Epithelial cell of esophagus (primary cell): ENCODE measurements around the gene HDAC9.
A peak's percentile ranks its signal among the peaks of the same experiment; 100 is the strongest.

Source experiments
- DNase-seq: peaks from one replicate; pipeline ENCODE4 v3.0.0; 2010; ENCODE audit warnings: low read depth
- H3K4me3 ChIP-seq: 2 replicates; pipeline ENCODE4 v1.5.1; 2011; ENCODE audit warnings: mild to moderate bottlenecking, low read length, control low read depth
- TF ChIP-seq, protein P1 (sequence below): IDR thresholded peaks from 2 replicates; pipeline ENCODE4 v1.5.1; 2011; ENCODE audit warnings: low read depth, mild to moderate bottlenecking, low read length, control low read depth, inconsistent platforms; ENCODE audit not compliant: insufficient read depth; ENCODE audit errors: missing control alignments

The HDAC9 gene

DNA sequence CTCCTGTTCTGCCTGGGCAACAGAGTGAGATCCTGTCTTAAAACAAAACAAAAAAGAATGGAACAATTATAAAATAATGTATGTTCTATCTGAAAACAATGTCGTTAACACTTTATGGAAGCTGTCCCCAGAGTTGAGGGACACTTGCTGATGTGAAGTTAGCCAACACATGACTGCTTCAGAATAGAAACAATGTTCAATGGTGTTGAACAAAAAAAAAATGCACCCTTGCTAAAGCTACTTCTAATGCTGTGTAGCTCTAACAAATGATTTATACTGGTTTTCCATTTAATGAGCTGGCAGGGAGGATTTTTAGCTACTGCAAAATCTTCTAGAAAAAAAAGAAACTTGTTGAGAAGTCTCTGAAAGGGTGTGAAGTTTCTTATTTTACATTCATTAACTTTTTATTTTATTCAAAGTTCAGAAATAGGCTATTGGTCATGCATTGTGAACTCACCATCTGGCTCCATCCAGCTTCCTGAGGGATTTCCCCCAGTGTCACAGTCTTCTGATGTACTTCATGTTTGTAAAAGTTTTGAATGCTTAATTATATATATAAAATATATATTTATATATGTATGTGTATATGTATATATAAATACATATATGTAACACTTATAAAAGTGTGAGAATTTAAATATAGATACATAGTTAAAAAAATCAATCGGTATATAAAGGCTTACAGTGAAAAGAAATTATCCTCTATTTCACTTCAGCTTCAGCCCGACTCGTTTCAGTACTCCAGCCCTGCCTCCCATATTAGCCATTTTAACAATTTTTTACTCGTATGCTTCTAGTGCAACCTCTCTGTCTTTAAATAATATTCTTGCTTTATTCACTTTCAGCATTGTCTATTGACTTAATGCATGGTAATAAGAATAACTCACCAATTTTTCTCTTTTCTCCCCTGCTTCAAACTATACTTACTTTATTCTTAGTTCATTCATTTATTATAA lies 35.0 kb downstream of the HDAC9 start:
- DNase-seq = no peak
- H3K4me3 ChIP-seq = no peak overlapping the region
- TF ChIP-seq, protein P1, sequence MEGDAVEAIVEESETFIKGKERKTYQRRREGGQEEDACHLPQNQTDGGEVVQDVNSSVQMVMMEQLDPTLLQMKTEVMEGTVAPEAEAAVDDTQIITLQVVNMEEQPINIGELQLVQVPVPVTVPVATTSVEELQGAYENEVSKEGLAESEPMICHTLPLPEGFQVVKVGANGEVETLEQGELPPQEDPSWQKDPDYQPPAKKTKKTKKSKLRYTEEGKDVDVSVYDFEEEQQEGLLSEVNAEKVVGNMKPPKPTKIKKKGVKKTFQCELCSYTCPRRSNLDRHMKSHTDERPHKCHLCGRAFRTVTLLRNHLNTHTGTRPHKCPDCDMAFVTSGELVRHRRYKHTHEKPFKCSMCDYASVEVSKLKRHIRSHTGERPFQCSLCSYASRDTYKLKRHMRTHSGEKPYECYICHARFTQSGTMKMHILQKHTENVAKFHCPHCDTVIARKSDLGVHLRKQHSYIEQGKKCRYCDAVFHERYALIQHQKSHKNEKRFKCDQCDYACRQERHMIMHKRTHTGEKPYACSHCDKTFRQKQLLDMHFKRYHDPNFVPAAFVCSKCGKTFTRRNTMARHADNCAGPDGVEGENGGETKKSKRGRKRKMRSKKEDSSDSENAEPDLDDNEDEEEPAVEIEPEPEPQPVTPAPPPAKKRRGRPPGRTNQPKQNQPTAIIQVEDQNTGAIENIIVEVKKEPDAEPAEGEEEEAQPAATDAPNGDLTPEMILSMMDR = no peak

DNA sequence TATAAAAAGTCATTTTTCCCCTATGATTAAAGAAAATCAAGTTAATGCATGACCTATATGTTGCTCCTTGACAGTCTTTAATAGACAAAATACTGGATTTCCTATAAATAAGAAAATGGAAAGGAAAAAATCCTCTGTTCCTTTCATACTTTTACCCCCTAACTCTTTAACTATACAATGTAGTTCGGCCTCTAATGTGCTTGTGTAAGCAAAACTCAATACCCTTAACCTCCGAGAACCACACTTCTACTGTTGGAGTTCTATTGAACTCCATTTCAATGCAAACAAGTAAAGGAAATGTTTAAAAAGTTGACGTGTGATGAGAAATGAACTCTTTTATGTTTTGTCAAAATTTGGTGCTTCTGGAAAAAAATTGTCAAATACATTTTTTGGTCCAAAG lies 36.0 kb downstream of the HDAC9 start:
- no peak for DNase-seq
- H3K4me3 ChIP-seq = no peak overlapping the region
- TF ChIP-seq, protein P1 = no peak

DNA sequence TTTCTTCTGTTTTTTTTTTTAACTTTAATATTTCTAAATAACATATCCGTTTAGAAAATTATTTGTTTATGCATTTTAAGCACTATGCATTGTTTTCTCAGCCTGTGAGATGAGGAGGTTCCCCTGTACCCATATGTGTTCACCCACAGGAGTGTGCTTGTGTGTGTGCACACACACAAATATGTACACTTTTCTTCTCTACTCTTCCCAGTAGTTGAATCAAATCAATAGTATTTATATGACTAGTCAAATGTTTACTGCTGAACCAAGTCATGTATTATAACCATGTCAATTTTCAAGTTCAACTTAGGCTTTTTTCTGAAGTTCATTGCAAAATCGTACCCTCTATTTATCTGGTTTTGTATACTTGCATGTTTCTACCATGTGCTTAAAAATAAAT lies 37.3 kb downstream of the HDAC9 start:
- no peak overlapping the region for H3K4me3 ChIP-seq
- DNase-seq = no peak
- TF ChIP-seq, protein P1 = no peak

DNA sequence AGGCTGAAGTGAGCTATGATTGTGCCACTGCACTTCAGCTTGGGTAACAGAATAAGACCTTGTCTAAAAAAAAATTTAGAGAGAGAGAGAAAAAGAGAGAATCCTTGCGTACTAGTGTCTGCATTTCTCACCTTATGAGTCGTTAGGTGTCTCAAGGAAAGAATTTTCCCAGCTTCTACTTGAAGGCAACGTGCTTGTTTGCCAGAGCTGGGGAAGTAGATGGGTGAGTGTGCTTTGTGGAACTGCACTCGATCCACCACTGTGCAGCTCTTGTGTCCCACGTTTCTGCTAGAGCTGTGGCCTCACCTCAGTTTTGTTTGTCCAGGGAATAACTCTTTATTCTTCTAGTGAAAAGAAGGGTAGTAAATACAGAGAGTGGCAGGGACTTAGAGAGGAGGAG lies 38.9 kb downstream of the HDAC9 start:
- TF ChIP-seq, protein P1 = no peak
- no peak overlapping the region for H3K4me3 ChIP-seq
- peak; percentile 48 for DNase-seq

DNA sequence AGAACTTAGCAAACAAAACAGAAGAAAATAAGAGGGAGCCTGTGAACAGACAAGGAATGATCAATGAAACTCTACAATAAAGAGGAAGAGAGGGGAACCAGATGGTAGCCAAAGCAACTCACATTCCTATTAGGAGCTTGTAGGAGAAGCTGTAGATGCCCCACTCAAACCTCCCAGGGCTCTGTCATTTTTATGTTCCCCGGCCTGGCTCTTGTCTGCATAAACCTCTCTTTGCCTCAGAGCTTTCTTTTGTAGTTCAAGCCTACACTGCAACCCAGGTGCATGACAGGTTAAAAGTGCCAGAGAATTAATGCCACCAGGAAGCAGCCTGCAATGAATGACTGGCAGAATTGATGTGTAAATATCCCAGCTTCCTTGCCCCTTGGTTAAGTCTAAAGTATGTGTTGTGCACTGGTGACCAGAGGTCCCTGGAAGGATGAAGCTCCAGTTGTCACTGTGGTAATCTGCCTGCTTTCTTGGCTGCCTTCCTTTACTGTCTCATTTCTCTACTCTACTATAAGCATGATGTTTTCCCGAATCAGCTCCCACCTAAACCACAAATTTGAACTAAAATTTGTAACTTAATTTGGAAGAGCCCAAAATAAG lies 40.4 kb downstream of the HDAC9 start:
- TF ChIP-seq, protein P1 = no peak
- no peak for DNase-seq
- no peak overlapping the region for H3K4me3 ChIP-seq

DNA sequence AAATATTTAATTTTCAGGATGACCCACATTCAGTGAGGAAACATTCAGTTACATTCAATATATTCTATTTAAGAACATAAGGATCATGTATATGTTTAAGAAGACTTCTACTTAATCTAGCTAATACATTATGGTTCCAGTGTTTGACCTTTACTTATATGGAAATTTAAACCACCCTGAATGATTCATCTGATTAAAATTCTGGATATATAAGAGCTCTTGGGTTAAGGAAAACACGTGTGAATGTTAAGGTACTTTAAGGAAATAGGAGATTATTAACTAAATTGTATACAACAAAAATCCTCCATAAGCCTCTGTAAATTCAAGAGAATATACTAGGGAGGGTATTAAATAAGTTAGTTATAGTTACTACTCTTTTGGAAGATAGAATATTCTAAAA lies 40.9 kb downstream of the HDAC9 start:
- DNase-seq = no peak
- TF ChIP-seq, protein P1 = no peak
- no peak overlapping the region for H3K4me3 ChIP-seq
